Measurements from ENCODE around the gene TMTC4.

- TF ChIP-seq POU6F1 (CRISPR knock-in tag; IDR thresholded peaks at IDR 0.05; ENCODE audit: borderline replicate concordance, low read depth) (no peak), ZNF565 (CRISPR knock-in tag; conservative IDR thresholded peaks at IDR 0.05; ENCODE audit: low read depth) (no peak), RARB (CRISPR knock-in tag; IDR thresholded peaks at IDR 0.05) (no peak), ESRRG (CRISPR knock-in tag; IDR thresholded peaks at IDR 0.05) (no peak), BACH2 (CRISPR knock-in tag; IDR thresholded peaks at IDR 0.05; ENCODE audit: borderline replicate concordance) (no peak), SNAI2 (CRISPR knock-in tag; IDR thresholded peaks at IDR 0.05) (no peak), PPARA (CRISPR knock-in tag; IDR thresholded peaks at IDR 0.05; ENCODE audit: borderline replicate concordance) (no peak), CSRNP3 (CRISPR knock-in tag; IDR thresholded peaks at IDR 0.05) (no peak), ZNF70 (CRISPR knock-in tag; IDR thresholded peaks at IDR 0.05) (no peak), ARNTL (CRISPR knock-in tag; IDR thresholded peaks at IDR 0.05; ENCODE audit: borderline replicate concordance, low read depth) (no peak), ZFP3 (CRISPR knock-in tag; IDR thresholded peaks at IDR 0.05) (no peak), ZC3H10 (CRISPR knock-in tag; IDR thresholded peaks at IDR 0.05) (no peak)
- TF ChIP-seq, protein P1, sequence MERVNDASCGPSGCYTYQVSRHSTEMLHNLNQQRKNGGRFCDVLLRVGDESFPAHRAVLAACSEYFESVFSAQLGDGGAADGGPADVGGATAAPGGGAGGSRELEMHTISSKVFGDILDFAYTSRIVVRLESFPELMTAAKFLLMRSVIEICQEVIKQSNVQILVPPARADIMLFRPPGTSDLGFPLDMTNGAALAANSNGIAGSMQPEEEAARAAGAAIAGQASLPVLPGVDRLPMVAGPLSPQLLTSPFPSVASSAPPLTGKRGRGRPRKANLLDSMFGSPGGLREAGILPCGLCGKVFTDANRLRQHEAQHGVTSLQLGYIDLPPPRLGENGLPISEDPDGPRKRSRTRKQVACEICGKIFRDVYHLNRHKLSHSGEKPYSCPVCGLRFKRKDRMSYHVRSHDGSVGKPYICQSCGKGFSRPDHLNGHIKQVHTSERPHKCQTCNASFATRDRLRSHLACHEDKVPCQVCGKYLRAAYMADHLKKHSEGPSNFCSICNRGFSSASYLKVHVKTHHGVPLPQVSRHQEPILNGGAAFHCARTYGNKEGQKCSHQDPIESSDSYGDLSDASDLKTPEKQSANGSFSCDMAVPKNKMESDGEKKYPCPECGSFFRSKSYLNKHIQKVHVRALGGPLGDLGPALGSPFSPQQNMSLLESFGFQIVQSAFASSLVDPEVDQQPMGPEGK (CRISPR knock-in tag; IDR thresholded peaks at IDR 0.05; ENCODE audit: borderline replicate concordance): no peak
Measured at GRCh38 chr13:100600461-100600860, 74.1 kb downstream of the TMTC4 start.
